Measurements from ENCODE around the gene SGMS2.

Gene SGMS2

DNA sequence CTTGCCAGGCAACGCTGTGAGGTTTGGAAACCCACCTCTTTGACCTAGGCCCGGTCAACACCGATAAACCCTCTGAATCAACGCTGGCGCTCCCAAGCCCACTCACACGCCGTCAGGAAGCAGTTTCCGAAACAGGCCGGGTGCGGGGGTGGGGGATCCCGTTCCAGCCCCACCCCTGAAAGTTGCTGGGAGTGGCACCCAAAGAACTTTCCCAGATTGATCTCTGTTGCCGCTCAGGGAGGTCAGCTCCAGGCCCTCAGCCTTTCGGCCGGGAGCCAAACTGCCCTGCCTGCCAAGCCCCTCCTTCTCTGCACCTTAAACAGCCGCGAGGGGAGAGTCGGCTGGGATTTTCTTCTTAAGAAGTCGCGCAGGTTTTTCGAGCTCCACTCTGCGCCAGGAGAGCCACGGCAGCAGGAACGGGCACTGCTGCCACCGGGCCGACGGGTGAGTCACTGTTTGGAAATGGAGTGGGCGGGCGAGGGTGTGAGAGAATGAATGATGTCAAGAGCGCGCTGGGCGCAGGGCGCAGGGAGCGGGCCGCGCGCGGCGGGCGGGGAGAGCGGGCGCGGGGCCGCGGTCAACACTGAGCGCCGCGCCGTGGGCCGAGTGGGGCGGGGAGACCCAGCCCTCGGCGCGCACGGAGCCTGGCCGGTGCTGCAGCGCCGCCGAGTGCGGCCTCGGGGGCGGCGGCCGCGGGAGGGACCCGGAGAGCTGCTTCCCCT is at the start of gene SGMS2:
TSS of gene SGMS2 (plus strand) at position 583 of the 722 bp plus-strand sequence. CDS start 70,622 bp downstream, outside the sequence.
- DNase-seq (ENCODE audit: low read depth), result peak; percentile 31

DNA sequence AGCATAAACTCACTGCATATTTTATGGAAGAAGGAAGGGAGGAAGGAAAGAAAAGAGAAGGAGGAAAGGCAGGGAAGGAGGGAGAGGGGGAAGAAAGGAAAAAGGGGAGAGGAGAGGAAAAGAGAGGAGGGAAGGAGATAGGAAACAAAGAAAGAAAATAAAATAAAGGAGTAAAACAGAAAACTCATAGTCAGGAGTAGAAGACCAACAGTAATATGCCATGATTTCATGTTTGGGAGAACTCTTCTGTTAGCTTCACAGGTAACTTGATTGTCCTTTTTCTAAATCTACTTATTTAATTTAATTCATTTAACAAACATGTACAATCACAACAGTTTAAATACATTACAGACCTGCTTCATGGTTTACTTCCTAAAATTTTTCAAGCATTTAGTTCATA is 46.8 kb upstream of the SGMS2 start:
- no peak for DNase-seq (ENCODE audit: low read depth)

DNA sequence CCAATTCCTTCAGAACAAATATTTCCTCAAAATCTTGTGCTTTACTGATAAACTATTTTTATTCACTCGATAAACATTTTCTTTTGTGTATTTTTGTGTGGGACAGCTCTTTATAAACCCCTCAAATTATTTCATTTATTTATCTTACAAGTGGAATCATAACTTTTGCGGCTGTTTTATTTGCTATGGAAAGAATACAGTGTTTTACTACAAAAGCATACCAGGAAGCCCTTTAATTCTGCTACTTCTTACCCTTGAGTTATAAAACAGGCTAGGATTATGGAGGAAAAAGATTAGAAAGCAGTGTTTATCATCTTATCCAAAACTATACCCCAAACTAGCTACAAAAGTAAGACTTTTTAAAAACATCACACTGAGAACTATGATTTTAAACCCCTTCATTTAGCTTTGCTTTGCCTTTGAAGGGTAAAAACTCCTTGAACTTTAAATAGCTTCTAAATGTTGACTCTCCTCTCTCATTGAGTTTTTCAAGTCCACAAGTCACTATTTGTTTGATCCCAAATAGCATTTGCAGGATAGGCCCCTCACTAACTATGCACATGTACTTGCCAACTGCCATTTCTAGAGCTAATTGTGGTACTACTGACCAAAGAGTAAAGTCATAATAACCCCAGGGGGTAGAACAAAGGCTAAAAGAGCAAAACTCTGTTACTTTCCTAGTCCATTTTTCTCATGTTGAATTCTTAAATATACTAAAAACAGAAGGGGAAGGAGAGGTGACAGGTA is 45.8 kb upstream of the SGMS2 start:
- DNase-seq (ENCODE audit: low read depth), result no peak

DNA sequence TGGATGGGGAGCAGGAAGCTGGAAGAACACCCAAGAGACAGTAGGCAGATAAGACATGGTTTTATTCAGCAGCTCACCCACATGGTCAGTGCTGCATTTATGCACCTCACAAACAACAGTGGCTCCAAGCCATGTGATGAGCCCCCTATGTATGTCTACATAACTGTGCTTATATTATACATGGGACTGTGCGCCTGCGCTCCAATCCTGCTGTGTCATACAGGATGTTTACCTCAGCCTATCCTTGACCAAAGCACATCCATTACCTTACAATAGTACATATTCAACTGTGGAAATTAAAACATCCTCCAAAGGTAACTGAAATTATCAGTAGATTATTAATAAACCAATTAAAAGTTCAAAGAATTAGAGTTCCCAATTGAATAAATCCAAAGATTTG is 44.1 kb upstream of the SGMS2 start:
- DNase-seq (ENCODE audit: low read depth), result no peak

DNA sequence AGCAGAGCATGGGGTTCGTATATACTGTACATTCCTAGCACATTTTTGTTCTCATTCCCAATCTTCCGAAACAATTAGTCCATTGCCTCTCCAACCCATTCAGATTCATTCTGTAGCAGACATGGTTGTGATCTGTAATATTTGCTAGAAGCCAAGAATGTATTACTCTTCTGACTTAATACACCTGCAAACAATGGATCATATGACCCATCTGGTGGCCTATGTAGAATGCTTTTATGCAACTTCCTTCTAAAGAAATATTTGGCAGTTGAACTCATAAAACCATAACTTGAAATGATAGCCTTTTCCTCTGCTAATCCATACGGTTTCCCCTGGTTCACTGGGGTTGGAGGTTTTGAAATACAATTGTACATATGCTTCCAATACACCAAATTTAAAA is 32.8 kb upstream of the SGMS2 start:
- no peak for DNase-seq (ENCODE audit: low read depth)

DNA sequence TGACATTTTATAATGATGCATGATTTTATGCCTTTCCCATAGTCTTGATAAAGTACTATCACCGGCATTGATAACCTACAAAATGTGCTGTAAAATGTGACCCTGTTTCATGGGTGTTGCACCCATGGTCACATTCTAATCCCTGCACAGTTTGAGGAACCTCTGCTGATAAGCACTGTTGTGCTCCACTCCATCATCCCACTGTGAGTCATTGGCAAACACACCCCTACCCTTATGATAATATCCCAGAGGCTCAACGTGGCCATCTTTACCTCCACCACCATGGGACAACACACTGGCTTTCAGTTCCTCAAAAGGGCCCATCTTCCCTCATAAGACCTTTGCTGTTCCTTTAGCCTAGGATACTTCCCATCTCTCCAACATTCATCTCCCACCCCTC is 32.0 kb upstream of the SGMS2 start:
- no peak for DNase-seq (ENCODE audit: low read depth)

DNA sequence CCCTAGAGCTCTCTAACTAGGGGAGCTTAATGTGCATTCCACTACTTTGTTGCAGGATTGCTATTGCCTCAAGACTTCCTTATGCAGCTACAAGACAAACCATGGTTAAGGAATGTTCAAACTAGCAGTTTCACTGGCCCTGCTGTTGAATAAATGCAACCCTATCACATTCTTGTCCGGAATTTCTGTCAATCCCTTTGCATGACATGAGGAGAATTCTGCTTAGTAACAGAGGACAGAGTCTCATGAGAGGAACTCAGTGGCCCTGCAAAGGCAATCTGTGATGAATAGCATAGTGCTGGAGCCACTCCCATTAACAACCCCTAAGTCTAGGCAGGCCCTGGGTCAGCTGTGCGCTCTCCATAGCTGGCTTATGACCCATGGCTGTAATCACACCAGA is 30.7 kb upstream of the SGMS2 start:
- DNase-seq (ENCODE audit: low read depth), result no peak

DNA sequence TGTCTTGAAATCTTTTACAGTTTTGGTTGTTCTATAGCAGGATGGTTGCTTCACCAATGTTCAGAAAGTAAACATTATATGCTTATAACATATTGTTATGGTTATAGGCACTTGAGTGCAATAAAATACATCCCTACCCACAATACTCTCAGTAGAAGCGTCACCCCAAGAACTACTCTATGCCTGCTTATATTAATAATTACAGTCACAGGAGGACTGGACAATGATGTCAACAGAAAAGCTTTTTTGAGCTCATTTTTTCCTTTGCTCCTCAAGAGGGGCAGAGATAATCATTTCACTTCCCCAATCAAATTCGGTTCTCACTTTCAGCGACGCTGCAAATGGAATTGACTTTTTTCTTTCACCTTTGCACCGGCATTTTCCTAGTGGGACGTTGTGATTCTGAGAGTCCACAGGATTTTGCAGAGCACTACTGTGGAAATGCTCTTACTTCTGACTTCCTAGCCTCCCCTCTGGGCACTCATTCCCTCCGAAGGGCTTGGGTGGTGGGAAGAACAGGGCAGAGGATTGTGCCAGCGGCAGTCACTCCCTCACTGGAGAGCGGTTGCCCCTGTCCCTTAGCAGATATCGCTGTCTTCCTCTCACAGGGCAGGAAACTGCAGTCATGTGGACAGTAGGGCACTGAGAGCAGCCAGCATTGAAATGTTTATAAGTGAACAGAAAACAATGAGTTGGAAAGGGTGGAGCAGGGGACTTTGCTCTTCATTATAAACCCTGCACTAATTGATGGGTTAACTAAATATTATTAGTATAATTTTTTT is 24.9 kb upstream of the SGMS2 start:
- no peak for DNase-seq (ENCODE audit: low read depth)

DNA sequence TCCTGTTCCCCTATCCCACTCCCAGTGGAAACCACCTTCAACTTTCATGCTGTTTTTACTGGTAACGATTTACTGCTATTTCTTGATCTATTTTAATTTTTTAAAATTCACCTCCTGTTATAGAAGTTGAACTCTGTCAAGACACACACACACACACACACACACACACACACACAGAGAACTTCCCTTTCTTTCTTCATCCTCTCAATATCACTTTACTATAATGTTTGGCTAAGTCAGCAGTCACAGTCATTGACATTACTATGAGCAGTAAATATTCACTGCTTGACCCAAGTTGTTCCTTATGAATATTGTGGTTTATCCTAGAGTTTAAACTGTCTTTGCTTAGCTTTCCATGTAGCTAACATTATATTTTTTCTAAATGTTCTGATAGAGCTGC is 24.0 kb upstream of the SGMS2 start:
- no peak for DNase-seq (ENCODE audit: low read depth)

DNA sequence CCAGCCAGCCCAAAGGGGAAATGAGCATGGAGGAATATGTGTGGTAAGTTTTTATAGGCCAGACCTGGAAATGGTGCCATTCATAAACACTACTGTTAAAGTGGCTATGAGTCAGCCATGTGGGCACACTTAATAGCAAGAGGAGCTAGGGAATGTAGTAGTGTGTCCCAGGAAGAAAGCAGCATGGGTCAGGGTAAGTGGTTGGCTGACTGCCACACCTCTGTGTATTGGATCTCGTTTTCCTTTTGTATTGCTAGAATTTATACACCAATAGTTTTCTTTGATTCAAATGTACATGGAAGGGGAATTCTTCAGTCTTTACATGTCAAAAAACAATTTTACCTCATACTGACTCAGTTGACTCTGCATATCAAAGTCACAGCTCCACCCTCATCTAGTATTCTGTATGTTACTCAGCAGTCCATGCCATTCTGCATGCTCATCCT is 22.9 kb upstream of the SGMS2 start:
- no peak for DNase-seq (ENCODE audit: low read depth)

DNA sequence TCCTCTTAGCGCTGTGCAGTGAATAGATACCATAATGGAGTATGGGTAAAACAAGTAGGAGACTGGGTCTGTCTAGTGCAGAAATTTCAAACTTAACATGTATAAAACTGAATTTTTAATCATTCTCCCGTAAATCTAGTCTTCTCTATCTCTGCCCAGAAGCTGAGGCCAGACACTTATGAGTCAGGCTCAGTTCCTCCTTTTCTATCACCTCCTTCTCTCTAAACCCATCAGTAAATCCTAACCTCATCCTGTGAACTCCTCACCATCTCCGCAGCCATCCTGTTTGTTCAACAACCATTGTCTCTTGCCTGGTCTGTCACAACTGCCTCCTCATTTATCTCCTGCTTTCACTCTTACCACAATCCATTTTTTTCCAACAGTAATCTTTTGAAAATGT is 19.8 kb upstream of the SGMS2 start:
- DNase-seq (ENCODE audit: low read depth), result no peak

DNA sequence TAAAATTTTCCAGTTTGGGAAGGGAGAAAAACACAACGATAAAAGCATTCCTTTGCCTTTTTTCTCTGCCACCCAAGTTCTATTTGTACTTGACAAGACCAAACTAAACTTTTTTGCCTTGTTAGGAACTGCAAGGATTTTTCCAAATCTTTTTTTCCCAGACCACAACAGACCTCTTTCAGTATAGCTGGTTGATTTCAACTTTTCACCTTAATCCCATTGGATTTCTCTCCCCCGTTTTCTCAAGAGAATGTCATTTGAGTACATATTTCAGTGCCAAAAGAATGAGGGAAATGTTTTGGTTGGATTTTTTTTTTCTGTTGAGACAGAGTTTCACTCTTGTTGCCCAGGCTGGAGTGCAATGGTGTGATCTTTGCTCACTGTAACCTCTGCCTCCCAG is 18.5 kb upstream of the SGMS2 start:
- no peak for DNase-seq (ENCODE audit: low read depth)

DNA sequence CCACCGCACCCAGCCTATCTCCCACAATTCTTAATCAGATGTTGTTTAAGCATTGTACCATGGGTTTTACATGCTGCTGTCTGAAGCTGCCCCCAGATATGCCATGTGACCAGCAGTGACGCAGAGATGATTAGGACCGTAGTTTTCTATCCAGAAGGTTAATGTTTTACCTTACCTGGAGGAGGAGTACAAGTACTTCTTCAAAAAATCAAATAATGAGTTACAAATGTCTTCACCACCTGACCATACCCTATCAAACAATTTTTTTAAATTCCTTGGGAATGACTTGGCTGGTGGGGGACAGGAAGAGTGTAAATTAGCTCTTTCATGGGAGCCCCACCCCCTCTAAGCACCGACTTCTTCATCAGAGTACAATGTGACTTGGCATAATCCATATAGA is 16.2 kb upstream of the SGMS2 start:
- no peak for DNase-seq (ENCODE audit: low read depth)

DNA sequence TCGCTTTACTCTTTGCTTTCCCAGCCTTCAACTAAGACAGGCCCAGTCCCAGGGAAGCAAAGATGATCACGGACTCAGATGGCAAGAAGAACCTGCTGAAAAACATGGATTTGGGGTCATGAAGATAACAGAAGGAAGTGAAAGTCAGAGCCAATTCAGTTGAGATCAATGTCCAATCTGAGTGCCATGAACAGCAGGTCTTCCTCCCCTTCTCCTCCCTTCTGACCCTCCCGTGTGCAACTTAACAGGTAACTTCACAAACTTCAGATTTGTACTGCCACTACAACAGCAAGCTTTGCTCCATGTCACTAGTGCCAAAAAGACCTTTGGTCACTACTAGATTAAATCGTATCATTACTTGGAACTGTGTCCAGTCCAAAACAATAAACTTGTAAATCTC is 15.5 kb upstream of the SGMS2 start:
- DNase-seq (ENCODE audit: low read depth), result no peak

DNA sequence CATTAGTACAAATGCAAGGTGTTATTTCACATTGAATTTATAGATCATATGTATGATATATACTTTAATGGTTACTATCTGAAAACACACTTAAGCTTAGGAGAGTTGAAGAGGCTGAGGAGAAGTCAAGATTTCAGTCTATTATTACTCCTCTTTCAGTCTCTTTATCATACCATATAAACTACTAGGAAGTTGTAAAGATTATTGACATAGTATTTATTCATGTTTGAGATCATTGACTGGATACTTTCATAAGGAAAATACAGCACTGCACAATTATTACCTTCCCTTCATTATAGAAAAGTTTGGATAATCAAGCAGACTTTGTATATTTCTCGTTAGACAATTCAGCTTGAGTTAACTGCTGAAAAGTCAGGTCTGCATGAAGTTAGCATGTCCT is 10.0 kb upstream of the SGMS2 start:
- no peak for DNase-seq (ENCODE audit: low read depth)

DNA sequence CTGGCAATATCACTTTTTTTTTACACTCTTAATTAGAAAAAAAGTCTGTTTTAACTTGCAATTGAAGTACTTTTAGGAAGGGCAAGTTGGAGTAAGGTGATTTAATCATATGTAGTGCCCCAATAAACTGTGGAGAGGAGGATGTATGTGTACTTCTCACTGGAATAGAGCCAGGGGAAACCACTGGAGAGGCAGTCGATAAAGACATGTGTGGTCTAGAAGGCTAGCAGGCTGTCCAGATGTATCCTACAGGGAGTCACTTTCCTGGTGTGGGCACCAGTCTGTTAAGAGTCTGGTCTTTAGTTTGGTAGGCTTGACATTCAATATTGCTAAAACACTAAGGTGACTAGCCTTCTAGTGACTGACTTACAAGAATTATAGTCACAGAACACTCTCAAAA is 9.6 kb upstream of the SGMS2 start:
- no peak for DNase-seq (ENCODE audit: low read depth)

DNA sequence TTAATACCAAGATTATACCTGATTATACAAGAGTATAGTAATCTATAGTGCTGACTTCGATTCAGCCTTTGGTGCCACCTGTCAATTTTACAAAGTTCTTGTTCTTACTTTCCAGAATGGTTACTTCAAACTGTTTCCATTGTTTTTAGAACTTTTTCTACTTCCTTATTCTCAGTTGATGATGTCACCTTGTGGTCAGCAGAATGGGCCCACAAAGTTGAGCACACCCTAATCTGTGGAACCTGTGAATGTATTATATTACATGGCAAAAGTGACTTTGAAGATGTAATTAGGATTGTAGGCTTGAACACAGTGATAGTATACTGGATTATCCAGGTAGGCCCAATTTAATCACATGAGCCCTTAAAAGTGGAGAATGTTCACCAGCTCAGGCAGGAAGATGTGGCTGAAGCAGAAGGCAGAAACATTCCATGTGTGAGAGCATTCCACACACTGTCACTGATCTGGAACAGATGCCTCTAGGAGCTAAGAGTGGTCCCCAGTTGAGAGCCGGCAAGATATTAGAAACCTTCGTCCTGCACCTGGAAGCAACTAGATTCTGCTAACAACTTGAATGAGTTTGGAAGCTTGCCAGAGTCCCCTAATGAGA is 6.3 kb upstream of the SGMS2 start:
- DNase-seq (ENCODE audit: low read depth), result no peak

DNA sequence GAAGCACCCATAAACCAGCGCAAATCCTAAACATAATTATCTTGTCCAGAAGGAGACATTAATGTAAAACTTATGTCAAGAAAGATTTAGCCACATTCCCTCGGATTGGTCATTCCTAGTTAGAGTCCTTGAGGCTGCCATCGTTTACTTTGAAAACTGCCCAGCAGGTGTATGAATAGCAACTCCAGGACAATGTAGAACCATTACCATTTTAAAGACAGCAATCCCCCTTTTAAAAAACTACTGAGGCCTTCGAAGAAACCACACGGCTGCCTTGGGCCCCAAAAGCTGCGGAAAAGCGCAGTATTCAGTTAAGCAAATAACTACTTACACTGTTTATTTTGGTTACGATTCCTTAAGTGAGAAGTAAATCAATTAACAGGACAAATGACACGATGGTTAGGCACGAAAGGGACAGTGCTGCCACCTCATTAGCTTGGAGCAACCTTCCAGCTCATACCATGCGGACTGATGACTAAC is 822 bp upstream of the SGMS2 start:
- no peak for DNase-seq (ENCODE audit: low read depth)

DNA sequence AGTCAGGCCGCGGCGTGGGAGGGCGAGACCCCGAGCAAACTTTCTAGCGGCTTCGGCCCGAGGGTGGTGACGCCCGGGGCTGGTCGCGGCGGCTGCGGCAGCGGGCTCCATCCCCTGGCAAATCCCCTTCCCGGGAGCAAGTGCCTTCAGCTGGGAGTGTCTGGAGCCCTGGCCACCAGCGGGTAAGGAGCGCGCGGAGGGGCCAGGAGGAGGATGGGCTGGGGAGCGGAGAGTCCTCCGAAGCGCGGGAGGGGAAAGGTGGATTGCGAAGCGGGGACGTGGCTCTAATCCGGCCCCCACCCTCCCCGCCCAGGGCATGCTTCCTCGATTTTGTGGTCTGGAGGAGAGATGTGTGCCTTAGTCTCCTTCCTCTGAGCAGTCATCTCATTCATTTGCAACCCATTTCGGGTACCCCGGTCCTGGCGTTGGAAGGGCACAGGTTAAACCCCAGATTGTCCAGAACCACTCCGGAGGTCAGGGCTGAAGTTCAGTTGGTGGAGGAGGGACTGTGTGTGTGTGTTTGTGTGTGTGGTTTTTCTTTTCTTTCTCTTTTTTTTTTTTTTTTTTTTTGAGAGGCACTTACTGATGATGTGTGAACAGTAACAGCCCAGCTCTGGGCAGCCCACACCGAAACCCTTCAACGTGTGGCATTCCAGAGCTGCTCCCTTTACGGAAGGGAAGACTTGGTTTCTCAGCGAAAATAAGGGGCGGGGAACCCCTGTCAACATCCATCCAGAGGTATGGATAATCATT is 516 bp downstream of the SGMS2 start:
- no peak for DNase-seq (ENCODE audit: low read depth)

DNA sequence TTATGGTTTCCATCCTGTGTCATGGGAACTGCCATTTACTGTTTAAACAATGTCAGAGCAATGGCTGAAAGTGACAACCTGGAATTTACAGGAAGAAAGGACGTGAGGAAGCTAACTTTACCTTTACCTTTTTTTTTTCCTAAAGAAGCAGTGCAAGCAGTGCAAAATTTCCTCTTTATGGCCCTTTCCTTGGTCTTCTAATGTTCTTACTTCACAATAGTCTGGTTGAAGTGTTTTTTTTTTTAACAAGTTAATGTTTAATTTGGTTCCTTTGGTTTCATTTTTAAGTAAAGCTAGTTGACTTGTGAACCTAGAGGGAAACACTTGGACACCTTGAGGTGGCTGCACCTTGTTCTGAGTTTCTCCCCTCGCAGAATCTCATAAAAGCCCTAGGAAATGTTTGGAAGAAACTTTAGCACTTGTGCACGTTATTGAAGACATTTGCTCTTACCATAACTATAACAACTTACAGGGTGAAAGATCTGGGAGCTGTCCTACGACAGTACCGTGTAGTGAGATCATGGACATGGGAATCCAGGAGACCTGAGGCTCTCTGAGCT is 1.8 kb downstream of the SGMS2 start:
- DNase-seq (ENCODE audit: low read depth), result no peak

Measured in stimulated activated CD8-positive, alpha-beta memory T cell treated with anti-CD3 and anti-CD28 coated beads, Interleukin-7, amount 100 ng/mL, for 24 hours (primary cell).